NCI-H1092 (cell line): Measurements from ENCODE around the gene UBE2L3.
"Not testable (repeated sequence)": the region's sequence is repeated elsewhere in the genome, so short reads cannot be mapped to it uniquely, and the experiment has no call there.

ENCODE experiments used
- DNase-seq: peaks from one replicate; lab custom pipeline; 2025; lab: John Stamatoyannopoulos, UW

UBE2L3 gene

GRCh38 chr22:21602579-21602978 is 35.1 kb downstream of the UBE2L3 start:
- no peak for DNase-seq

- no peak for DNase-seq
These were observed 36.5 kb downstream of the UBE2L3 start for GRCh38 chr22:21603973-21604372.

GRCh38 chr22:21605887-21606564 is 38.5 kb downstream of the UBE2L3 start:
- DNase-seq = no peak

GRCh38 chr22:21606775-21607174 is 39.3 kb downstream of the UBE2L3 start:
- no peak for DNase-seq

GRCh38 chr22:21609556-21610157 is 42.1 kb downstream of the UBE2L3 start:
- DNase-seq = not testable (repeated sequence)

GRCh38 chr22:21611210-21611977 is 43.9 kb downstream of the UBE2L3 start:
- no peak for DNase-seq

- no peak for DNase-seq
These were observed 45.3 kb downstream of the UBE2L3 start for GRCh38 chr22:21612858-21613257.

GRCh38 chr22:21613553-21614233 is 46.2 kb downstream of the UBE2L3 start:
- DNase-seq = no peak

- no peak for DNase-seq
These were observed 48.2 kb downstream of the UBE2L3 start for GRCh38 chr22:21615731-21616130.

GRCh38 chr22:21617337-21617736 is 49.8 kb downstream of the UBE2L3 start:
- DNase-seq = not testable (repeated sequence)

GRCh38 chr22:21621025-21621424 is 53.5 kb downstream of the UBE2L3 start:
- no peak for DNase-seq

GRCh38 chr22:21622011-21622918 is 54.8 kb downstream of the UBE2L3 start:
- DNase-seq = no peak

GRCh38 chr22:21622919-21623647 is 55.6 kb downstream of the UBE2L3 start:
- peak; percentile 13 for DNase-seq

GRCh38 chr22:21623648-21623970 is 56.1 kb downstream of the UBE2L3 start:
- no peak for DNase-seq

GRCh38 chr22:21624120-21624879 is 56.8 kb downstream of the UBE2L3 start:
- DNase-seq = no peak

GRCh38 chr22:21624880-21625791 is 57.6 kb downstream of the UBE2L3 start:
- DNase-seq = no peak

- DNase-seq = no peak
These were observed 58.7 kb downstream of the UBE2L3 start for GRCh38 chr22:21626073-21626734.

GRCh38 chr22:21626735-21627469 is 59.4 kb downstream of the UBE2L3 start:
- DNase-seq = no peak
